MM.1S (cell line): ENCODE results near the gene RAB29.

Experiments
- DNase-seq: peaks from one replicate; pipeline ENCODE4 v3.0.0-alpha.2; 2015
- H2AFZ ChIP-seq: fragments of 300-600 bp; sonication (generic); 2 replicates; pipeline ENCODE4 v1.6.0; 2016; ENCODE audit warnings: antibody characterized with exemption, low read length
- H3F3A ChIP-seq: fragments of 300-600 bp; sonication (generic); 2 replicates; pipeline ENCODE4 v1.6.1; 2016; ENCODE audit warnings: mild to moderate bottlenecking, antibody characterized with exemption, low read length, moderate library complexity, mixed read lengths; ENCODE audit not compliant: insufficient read depth
- H3K27ac ChIP-seq: fragments of 300-600 bp; sonication (generic); 2 replicates; pipeline ENCODE4 v1.5.1; 2016; ENCODE audit warnings: mild to moderate bottlenecking, low read length
- H3K27me3 ChIP-seq: fragments of 300-600 bp; sonication (generic); replicated peaks from 2 replicates; pipeline ENCODE4 v1.6.0; 2016; ENCODE audit warnings: low read length; ENCODE audit not compliant: insufficient read depth
- H3K36me3 ChIP-seq: fragments of 300-600 bp; sonication (generic); replicated peaks from 2 replicates; pipeline ENCODE4 v1.6.1; 2016; ENCODE audit warnings: mild to moderate bottlenecking, low read length, mixed read lengths; ENCODE audit not compliant: insufficient read depth
- H3K4me1 ChIP-seq: fragments of 300-600 bp; sonication (generic); 2 replicates; pipeline ENCODE4 v1.6.1; 2016; ENCODE audit warnings: low read length, mixed read lengths
- H3K4me2 ChIP-seq: fragments of 300-600 bp; sonication (generic); 2 replicates; pipeline ENCODE4 v1.6.0; 2016; ENCODE audit warnings: low read depth, low read length
- H3K4me3 ChIP-seq: fragments of 300-600 bp; sonication (generic); 2 replicates; pipeline ENCODE4 v1.5.1; 2016; ENCODE audit warnings: low read length, mixed read lengths
- H3K79me2 ChIP-seq: fragments of 300-600 bp; sonication (generic); 2 replicates; pipeline ENCODE4 v1.6.1; 2016; ENCODE audit warnings: mixed run types, low read length, mixed read lengths
- H3K9ac ChIP-seq: fragments of 300-600 bp; sonication (generic); 2 replicates; pipeline ENCODE4 v1.6.1; 2016; ENCODE audit warnings: low read length, mixed read lengths
- H3K9me2 ChIP-seq: fragments of 300-600 bp; sonication (generic); replicated peaks from 2 replicates; pipeline ENCODE4 v1.6.1; 2016; ENCODE audit warnings: mild to moderate bottlenecking, low read length, mixed read lengths; ENCODE audit not compliant: insufficient read depth
- H3K9me3 ChIP-seq: fragments of 300-600 bp; sonication (generic); replicated peaks from 2 replicates; pipeline ENCODE4 v1.6.1; 2016; ENCODE audit warnings: mild to moderate bottlenecking, low read length, mixed read lengths; ENCODE audit not compliant: insufficient read depth
- H4K20me1 ChIP-seq: fragments of 300-600 bp; sonication (generic); 2 replicates; pipeline ENCODE4 v1.6.1; 2016; ENCODE audit warnings: mild to moderate bottlenecking, low read length, moderate library complexity, mixed read lengths; ENCODE audit not compliant: insufficient read depth
- CTCF ChIP-seq: fragments of 300-600 bp; sonication (generic); IDR thresholded peaks from 2 replicates; pipeline ENCODE4 v1.5.1; 2016; ENCODE audit warnings: antibody characterized with exemption, low read length, mixed read lengths
- EZH2 ChIP-seq: fragments of 300-600 bp; sonication (generic); optimal IDR thresholded peaks from 2 replicates; pipeline ENCODE3; 2017; ENCODE audit warnings: low read depth, mild to moderate bottlenecking, antibody characterized with exemption, low read length, mixed read lengths
- EZH2phosphoT487 ChIP-seq: fragments of 300-600 bp; sonication (generic); IDR thresholded peaks from 2 replicates; pipeline ENCODE4 v1.6.1; 2018; ENCODE audit warnings: antibody characterized with exemption, low read length

RAB29 gene

GRCh38 chr1:205770618-205771017 lies 4.7 kb downstream of the RAB29 start:
- Histone ChIP-seq H3K36me3 (no peaks in the 10 kb centered on the region), H3K9me2 (no peaks in the 10 kb centered on the region), H3K27ac (no peak overlapping the region), H2AFZ (no peak overlapping the region), H3K4me3 (no peak overlapping the region), H3K79me2 (no peaks in the 10 kb centered on the region), H3K9me3 (no peaks in the 10 kb centered on the region), H3K9ac (no peak overlapping the region), H3K4me2 (no peak overlapping the region), H3K4me1 (peaks cover 8% of the 10 kb centered on the region; the same call in 1 of the 2 replicates), H4K20me1 (no peaks in the 10 kb centered on the region), H3K27me3 (peaks cover 6% of the 10 kb centered on the region; the same call in 1 of the 2 replicates), H3F3A (peaks cover 12% of the 10 kb centered on the region)
- no peak for TF ChIP-seq EZH2
- no peak for DNase-seq

GRCh38 chr1:205769641-205770365 lies 5.5 kb downstream of the RAB29 start:
- H3K4me2 ChIP-seq = no peak overlapping the region
- H3K4me3 ChIP-seq = no peak overlapping the region
- H3K4me1 ChIP-seq = peaks cover 6% of the 10 kb centered on the region; the same call in 1 of the 2 replicates
- H3K27me3 ChIP-seq = peaks cover 6% of the 10 kb centered on the region; the same call in 1 of the 2 replicates
- no peaks in the 10 kb centered on the region for H3K9me3 ChIP-seq
- H3K27ac ChIP-seq = no peak overlapping the region
- H3K9ac ChIP-seq = no peak overlapping the region
- no peak for TF ChIP-seq EZH2
- H3K79me2 ChIP-seq = no peaks in the 10 kb centered on the region
- H3F3A ChIP-seq = peaks cover 12% of the 10 kb centered on the region
- no peaks in the 10 kb centered on the region for H3K36me3 ChIP-seq
- no peaks in the 10 kb centered on the region for H4K20me1 ChIP-seq
- H2AFZ ChIP-seq = no peak overlapping the region
- H3K9me2 ChIP-seq = no peaks in the 10 kb centered on the region
- DNase-seq = no peak

GRCh38 chr1:205767248-205767647 lies 8.0 kb downstream of the RAB29 start:
- TF ChIP-seq EZH2phosphoT487 (no peak), EZH2 (no peak), CTCF (no peak)
- Histone ChIP-seq H3K9me2 (no peaks in the 10 kb centered on the region), H3K36me3 (no peaks in the 10 kb centered on the region), H3K9ac (no peak overlapping the region), H3K4me3 (no peak overlapping the region), H3F3A (peaks cover 2% of the 10 kb centered on the region; the same call in 1 of the 2 replicates), H3K9me3 (no peaks in the 10 kb centered on the region), H3K4me1 (no peaks in the 10 kb centered on the region), H2AFZ (no peak overlapping the region), H3K4me2 (no peak overlapping the region), H3K27me3 (no peaks in the 10 kb centered on the region), H3K79me2 (no peaks in the 10 kb centered on the region), H4K20me1 (no peaks in the 10 kb centered on the region), H3K27ac (no peak overlapping the region)
- no peak for DNase-seq

GRCh38 chr1:205766570-205766969 lies 8.7 kb downstream of the RAB29 start:
- Histone ChIP-seq H3K4me3 (no peak overlapping the region), H3F3A (no peaks in the 10 kb centered on the region), H3K36me3 (no peaks in the 10 kb centered on the region), H3K9me3 (no peaks in the 10 kb centered on the region), H3K27ac (no peak overlapping the region), H3K9ac (no peak overlapping the region), H4K20me1 (no peaks in the 10 kb centered on the region), H3K27me3 (no peaks in the 10 kb centered on the region), H3K4me1 (no peaks in the 10 kb centered on the region), H3K4me2 (no peak overlapping the region), H3K79me2 (no peaks in the 10 kb centered on the region), H3K9me2 (no peaks in the 10 kb centered on the region), H2AFZ (no peak overlapping the region)
- TF ChIP-seq EZH2 = no peak
- no peak for DNase-seq
